ENCODE data around the gene LY86.

Gene LY86

GRCh38 chr6:6588064-6588923 lies at the start of gene LY86:
TSS of gene LY86 (plus strand) at chr6:6588720. CDS start at chr6:6588735, 15 bp downstream.
- no peak for DNase-seq

DNA sequence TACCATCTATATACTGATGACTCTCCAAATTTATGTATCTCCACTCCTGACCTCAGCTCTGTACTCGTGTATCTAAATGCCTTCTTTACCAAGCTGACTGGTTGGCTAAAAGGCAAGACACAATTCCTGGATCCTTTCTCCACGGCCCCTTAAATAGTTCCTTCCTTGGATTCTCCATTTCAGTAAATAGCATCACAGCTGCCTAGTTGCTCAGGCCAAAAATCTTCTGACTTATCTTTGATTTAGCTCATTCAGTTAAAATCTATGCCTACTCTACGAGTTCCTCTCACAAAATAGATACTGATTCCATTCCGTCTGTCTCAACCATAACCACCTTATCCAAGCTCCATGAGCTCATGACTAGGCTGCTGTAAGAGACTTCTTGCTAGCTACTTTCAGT lies 49.5 kb upstream of the LY86 start:
- no peak for DNase-seq

DNA sequence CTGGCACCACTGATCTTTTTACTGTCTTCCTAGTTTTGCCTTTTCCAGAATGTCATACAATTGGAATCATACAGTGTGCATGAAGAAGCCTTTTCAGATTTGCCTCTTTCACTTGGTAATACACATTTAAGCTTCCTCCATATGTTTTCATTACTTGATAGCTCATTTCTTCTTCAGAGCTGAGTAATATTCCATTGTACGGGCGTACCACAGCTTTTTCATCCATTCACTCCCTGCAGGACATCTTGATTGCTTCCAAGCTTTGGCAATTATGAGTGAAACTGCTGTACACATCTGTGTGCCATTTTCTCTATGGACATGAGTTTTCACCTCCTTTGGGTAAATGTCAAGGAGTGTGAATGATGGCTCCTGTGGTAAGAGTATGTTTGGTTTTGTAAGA lies 46.2 kb upstream of the LY86 start:
- no peak for DNase-seq

DNA sequence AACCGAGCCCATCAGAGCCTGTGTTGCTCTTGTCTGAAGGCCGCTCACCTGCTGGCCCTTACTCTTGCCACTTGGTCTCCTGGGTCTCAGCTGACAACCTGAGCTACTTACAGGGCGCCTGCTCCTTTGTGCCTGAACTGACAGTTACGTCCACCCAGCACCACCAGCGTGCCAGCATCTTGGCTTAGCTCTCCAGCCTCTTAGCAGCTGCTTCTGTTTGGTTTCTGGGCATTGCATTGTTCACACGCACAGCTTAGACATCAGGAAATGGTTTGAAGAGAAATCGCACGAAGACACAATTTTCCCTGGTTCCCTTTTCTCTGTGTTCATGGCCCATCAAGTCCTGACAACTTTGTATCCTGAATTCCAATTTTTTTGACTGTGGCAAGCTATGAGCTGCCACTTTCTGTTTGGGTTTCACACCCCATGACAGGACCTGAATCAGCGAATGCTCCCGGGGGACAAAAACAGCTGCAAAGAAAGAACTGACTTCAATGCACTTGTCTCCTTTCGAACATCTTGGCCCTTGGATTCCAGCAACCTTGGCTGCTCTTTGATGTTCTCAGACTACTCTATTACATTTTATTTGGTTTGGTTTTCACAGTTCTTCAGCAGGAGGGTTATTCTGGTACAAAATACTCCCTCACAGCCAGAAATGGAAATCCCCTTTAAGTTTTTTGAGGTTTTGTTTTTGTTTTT lies 45.2 kb upstream of the LY86 start:
- DNase-seq: no peak

GRCh38 chr6:6545616-6546317 lies 42.8 kb upstream of the LY86 start:
- DNase-seq: no peak

DNA sequence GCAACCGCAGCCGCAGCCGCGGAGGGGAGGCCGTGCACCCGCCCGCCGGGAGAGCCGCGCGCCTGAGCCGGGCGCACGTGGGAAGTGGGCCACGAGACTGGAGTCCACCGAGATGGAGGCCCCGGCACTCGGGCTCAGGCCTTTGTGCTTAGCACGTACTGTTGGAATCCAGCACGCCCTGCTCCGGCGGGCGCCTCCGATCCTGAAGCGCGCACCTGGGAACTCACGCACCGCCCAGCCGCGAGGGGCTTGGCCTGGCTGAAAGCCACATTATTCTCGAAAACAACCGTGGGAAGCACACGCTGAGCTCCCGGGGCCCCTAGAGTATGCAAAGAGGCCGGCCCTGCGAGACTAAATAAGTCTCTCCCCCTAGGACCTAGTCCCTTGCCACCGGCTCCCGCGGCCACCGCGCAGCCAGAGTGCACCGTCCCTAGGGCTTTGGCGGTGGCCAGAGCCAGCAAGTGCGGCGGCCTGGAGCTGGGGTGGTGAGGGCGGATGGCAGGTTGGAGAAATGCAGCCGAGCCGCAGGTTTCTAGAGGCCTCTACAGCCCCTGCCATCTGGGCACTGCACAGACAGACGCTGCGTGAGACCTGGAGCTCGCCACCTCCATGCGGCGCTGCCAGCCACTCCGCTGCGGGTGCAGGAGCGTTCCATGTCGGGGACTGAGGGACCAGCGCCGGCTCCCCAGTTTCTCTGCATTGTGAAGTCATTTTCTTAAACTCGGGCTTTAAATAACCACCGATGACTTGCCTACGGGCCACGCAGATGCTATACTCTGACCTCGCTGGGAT lies 42.0 kb upstream of the LY86 start:
- DNase-seq: peak; percentile 8

GRCh38 chr6:6547110-6547879 lies 41.2 kb upstream of the LY86 start:
- DNase-seq: peak; percentile 90

DNA sequence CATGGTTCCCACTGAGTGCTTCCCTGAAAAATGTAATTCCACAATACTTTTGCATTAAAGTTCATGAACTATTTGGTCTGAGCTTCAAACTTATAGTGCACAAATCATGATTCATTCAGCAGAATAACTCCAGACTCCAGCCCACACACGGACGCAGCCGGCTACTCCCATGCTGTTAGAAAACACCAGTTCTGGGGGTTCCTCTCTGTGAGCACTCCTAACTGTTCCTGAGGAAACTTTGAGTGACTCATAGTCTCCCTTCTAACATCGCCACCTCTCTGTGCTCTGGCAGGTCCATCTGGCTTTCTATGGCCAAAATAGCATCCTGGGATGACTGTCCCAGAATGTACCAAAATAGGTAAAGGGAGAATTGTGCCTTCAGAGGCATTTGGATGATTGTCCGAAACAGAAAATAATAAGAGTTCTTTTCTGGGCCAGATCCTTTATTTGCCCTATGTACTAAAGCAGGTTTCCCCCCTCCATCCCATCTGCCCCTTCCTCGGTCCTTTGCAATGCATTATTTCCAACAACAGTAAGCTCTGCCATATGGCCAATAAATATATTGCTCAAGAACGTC lies 32.3 kb upstream of the LY86 start:
- no peak for DNase-seq

GRCh38 chr6:6556738-6557503 lies 31.6 kb upstream of the LY86 start:
- DNase-seq: peak; percentile 65

GRCh38 chr6:6557504-6557839 lies 31.0 kb upstream of the LY86 start:
- DNase-seq: no peak

- no peak for DNase-seq
These were observed 30.6 kb upstream of the LY86 start for GRCh38 chr6:6557886-6558285.

DNA sequence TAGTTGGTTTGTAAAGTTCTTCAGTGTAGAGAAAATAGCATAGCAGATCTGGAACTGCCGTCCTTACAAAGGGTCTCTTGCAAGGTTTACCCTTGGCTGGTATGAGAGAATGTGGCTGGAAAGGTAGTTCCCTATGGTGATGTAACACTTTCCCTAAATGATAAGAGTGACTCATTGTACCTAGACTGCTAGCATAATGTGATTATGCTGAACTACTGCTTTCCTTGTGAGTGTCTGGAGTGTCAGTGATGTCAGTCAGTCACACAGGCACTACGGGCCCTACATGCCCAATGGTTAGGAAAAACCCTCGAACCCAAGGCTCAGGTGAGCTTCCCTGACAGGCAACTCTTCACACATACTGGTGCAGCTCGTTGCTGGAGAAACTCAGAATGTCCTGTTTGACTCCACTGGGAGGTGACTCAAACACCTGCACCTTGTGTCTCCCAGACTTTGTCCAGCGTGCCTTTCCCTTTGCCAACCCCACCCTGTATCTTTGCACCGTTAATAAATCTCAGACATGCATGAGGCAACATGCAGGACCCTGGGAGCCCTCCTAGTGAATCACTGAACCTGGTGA lies 28.4 kb upstream of the LY86 start:
- peak; percentile 18 for DNase-seq

GRCh38 chr6:6560909-6561308 lies 27.6 kb upstream of the LY86 start:
- DNase-seq: no peak

GRCh38 chr6:6564154-6564553 lies 24.4 kb upstream of the LY86 start:
- peak; percentile 15 for DNase-seq

DNA sequence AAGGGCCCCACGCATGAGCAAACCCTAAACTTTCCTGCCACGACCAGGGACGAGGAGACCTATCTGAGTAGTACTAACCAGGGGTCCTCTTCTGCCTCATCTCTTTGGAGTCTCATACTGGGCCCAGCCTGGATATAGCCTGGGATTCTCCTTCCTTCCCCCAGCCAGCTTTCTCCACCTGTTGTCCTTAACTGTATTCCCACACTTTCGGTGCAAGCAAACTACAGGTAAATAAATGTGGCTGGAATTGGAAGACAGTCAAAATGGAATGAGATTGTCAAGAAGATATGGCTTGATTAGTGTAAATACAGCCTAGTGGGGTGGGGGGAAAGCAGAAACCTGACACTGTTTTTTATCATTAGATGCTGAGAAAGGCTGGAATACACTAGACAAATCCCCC lies 23.5 kb upstream of the LY86 start:
- no peak for DNase-seq

DNA sequence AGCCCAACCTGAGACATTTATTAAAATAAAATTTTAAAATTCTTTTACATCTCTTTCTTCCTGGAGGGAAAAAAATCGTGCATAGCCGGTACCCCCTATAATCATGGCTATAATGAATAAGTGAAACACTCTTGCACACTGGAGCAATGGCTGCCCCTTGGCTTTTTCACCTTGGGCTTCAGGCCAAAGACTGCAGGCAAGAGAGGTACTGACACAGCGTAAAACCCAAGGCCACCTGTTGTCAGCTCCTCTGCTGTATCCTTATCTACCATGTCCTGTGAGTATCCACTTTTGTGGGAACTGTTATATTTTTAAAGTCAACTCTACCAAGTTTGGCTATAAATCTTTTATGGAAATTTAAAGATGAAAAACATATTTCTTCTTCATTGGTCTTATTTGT lies 23.0 kb upstream of the LY86 start:
- DNase-seq: no peak

DNA sequence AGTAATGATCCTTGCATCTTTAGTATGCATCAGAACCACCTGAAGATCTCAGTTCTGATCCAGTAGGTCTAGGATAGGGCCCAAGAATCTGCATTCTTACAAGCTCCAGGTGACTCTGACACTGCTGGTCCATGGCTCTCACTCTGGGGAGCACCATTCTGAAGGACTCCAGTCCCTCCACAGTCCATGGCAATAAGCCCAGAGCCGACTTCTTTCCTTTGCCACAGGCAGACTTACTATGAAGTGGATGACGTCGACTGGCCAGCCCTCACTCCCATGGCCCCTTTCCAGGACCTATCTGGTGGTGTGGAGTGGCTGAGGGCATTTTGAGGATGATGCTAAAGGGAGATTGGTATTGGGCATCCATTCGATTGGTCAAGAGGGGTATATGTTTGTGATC lies 21.8 kb upstream of the LY86 start:
- no peak for DNase-seq

DNA sequence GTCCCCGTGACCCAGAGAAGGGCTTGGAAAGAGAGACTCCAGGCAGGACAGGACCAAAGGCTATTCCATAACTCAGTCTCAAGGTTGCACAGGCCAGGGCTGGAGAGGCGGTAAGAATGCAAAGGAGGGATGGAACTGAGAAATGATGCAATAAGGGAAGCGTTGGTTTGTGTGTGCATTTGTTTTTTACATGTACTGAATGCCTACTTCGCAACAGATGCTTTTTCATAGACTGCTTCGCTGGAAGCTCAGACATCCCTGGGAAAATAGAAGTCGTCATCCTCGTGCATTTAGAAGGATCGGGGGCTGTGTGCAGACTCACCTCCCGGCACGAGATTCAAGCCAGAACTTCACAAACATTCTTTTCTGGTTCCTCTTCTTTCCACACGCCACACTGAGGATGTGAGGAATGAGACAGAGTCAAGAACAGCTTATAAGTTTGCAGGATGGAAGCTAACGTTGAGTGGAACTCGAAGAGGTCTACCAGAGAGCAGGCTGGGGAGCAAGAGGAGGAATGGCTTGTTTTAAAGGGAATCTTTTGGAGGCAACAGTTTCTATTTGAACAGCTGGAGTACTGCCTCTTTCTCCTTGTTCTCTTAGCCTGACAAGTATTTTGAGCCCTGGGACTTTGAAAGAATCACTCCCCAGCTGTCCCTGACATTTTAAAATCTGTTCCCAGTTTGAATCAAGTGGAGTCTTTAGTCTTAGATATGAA lies 19.3 kb upstream of the LY86 start:
- DNase-seq: no peak

GRCh38 chr6:6569811-6570164 lies 18.7 kb upstream of the LY86 start:
- no peak for DNase-seq
